Upper lobe of left lung (tissue), 6 donors: ENCODE data around the gene CCND3. TPM values are rescaled to one million over a fixed set of nuclear protein-coding genes. Genes with fewer than 3 reads are reported as not detected.

Experiments used
- ATAC-seq, 2 donors: fragments of 200-7000 bp; cut with Tn5 transposase; one replicate each; pipeline ENCODE4 v1.9.1; 2022; ENCODE audit warnings: mild to moderate bottlenecking in 2 of 2, moderate library complexity in 2 of 2; ENCODE audit not compliant: low FRiP score in 2 of 2
- DNase-seq, 2 donors: peaks; one replicate each; pipeline ENCODE4 v3.0.0-alpha.2; 2019 to 2020
- H3K27ac ChIP-seq, 4 donors: fragments of 200-600 bp; sonication (generic); one replicate each; pipeline ENCODE4 v1.5.1; 2016 to 2019
- H3K27me3 ChIP-seq, 4 donors: fragments of 200-600 bp; sonication (generic); one replicate each; pipeline ENCODE4 v1.5.1; 2017 to 2019
- H3K36me3 ChIP-seq, 4 donors: fragments of 200-600 bp; sonication (generic); one replicate each; pipeline ENCODE4 v1.5.1; 2016 to 2019
- H3K4me1 ChIP-seq, 4 donors: fragments of 200-600 bp; sonication (generic); one replicate each; pipeline ENCODE4 v1.5.1; 2018 to 2019
- H3K4me3 ChIP-seq, 4 donors: fragments of 200-600 bp; sonication (generic); one replicate each; pipeline ENCODE4 v1.5.1; 2017 to 2019; ENCODE audit warnings: mild to moderate bottlenecking in 2 of 4, moderate library complexity in 1 of 4
- H3K9me3 ChIP-seq, 4 donors: fragments of 200-600 bp; sonication (generic); one replicate each; pipeline ENCODE4 v1.5.1; 2018 to 2019
- EP300 ChIP-seq, 4 donors: sonication (generic); formaldehyde crosslinking; IDR thresholded peaks; one replicate each; pipeline ENCODE4 v1.5.1; 2017; ENCODE audit warnings: antibody characterized with exemption in 4 of 4, control low read depth in 2 of 4
- POLR2A ChIP-seq, 4 donors: fragments of 450-650 bp; IDR thresholded peaks; one replicate each; pipeline ENCODE4 v1.5.1; 2016 to 2017; ENCODE audit warnings: antibody characterized with exemption in 4 of 4, mild to moderate bottlenecking in 2 of 4
- POLR2AphosphoS5 ChIP-seq, 2 donors: sonication (generic); formaldehyde crosslinking; IDR thresholded peaks; one replicate each; pipeline ENCODE4 v1.5.1; 2017; ENCODE audit warnings: antibody characterized with exemption in 2 of 2
- WGBS, 2 donors: methylation state at CpG; one replicate each; pipeline ENCODE4 v1.1.5; 2017 to 2018; 5-methylcytosine and 5-hydroxymethylcytosine counted together
- total RNA-seq, 6 donors: library from RNA; depleted of rRNA in 4 of 6; stranded (reverse); fragments of >200 nt in 4 of 6; gene quantifications; one replicate each; pipeline versions ENCODE4 v1.1.0 to v1.2.1, GENCODE V29; 2016 to 2021
- TF ChIP-seq, protein P1 (sequence below), 6 experiments: fragments of 450-650 bp in 4 of 6; fragments of 200-600 bp in 2 of 6; sonication (generic) in 2 of 6; IDR thresholded peaks; one replicate each; pipeline ENCODE4 v1.5.1; 2016 to 2019; ENCODE audit warnings: antibody characterized with exemption in 6 of 6
- donor health status: DM: no; HTN: no; CAD: no; lungs with moderate emphysema.
- donor health status: DM: no; HTN: yes; CAD: no; lungs with severe emphysema.

The CCND3 gene
- total RNA-seq, 6 donors from 2014 or later, result 138 to 305 (median 211) TPM

DNA sequence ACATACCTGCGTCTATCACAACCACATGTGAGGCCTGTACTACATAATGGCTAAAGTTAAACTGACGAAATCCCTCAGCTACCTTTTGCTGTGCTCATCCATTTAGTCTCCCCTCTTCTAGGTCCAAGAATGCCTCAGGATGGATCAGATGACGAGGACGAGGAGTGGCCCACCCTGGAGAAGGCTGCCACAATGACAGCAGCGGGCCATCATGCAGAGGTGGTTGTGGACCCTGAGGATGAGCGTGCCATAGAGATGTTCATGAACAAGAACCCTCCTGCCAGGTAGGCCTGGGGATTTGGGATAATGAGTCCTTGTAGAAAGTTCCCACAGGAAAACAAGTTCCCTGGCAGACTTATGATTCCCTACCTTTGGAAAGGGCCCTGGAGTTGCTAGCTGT, 14.4 kb downstream of the CCND3 start:
- H3K4me1 ChIP-seq, result peaks cover 9 to 15% (median 14%) of the 10 kb centered on the region in 4 donors
- H3K9me3 ChIP-seq, result no peaks in the 10 kb centered on the region
- no peaks in the 10 kb centered on the region for H3K27me3 ChIP-seq
- WGBS, 2 donors, result 83 to 91% methylated on average over 6 of the region's 6 CpGs
- no peak for ATAC-seq
- H3K4me3 ChIP-seq, result no peak overlapping the region
- H3K27ac ChIP-seq, result no peak overlapping the region
- DNase-seq, result no peak
- peaks cover 16 to 60% (median 44%) of the 10 kb centered on the region in 4 donors for H3K36me3 ChIP-seq
- TF ChIP-seq, protein P1, sequence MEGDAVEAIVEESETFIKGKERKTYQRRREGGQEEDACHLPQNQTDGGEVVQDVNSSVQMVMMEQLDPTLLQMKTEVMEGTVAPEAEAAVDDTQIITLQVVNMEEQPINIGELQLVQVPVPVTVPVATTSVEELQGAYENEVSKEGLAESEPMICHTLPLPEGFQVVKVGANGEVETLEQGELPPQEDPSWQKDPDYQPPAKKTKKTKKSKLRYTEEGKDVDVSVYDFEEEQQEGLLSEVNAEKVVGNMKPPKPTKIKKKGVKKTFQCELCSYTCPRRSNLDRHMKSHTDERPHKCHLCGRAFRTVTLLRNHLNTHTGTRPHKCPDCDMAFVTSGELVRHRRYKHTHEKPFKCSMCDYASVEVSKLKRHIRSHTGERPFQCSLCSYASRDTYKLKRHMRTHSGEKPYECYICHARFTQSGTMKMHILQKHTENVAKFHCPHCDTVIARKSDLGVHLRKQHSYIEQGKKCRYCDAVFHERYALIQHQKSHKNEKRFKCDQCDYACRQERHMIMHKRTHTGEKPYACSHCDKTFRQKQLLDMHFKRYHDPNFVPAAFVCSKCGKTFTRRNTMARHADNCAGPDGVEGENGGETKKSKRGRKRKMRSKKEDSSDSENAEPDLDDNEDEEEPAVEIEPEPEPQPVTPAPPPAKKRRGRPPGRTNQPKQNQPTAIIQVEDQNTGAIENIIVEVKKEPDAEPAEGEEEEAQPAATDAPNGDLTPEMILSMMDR (IDR thresholded peaks at IDR 0.05), result no peak
- TF ChIP-seq POLR2A (IDR thresholded peaks at IDR 0.05), result no peak
- no peak for TF ChIP-seq EP300 (IDR thresholded peaks at IDR 0.05)
- no peak for TF ChIP-seq POLR2AphosphoS5 (IDR thresholded peaks at IDR 0.05)

DNA sequence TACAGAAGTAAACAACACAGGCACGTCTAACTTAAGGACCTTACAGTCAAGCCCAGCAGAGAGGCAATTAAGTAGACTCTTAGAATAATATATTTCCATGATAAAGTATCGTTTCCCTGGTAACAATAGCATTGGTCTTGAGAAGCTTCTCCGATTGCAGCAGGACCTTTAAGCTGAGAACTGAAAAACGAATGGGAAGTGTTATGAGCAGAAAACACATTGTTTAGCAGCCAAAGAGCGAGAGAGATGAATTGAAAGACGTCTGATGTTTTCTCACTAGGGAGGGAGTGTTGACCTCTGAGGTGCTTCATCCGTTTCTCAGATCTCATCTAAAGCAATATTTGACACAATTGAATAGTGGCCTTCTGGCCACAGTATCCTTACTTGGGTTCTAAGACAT, 19.5 kb downstream of the CCND3 start:
- Histone ChIP-seq H3K36me3 (peaks cover 0 to 11% (median 1%) of the 10 kb centered on the region in 4 donors), H3K9me3 (no peaks in the 10 kb centered on the region), H3K27me3 (no peaks in the 10 kb centered on the region), H3K27ac (peak overlapping the region in 1 of 4 donors; percentile 97), H3K4me1 (peaks cover 29 to 46% (median 37%) of the 10 kb centered on the region in 4 donors), H3K4me3 (peak overlapping the region; percentile 70 to 81 (median 72))
- no peak for DNase-seq
- WGBS, 2 donors, result 4 to 7% methylated on average over 7 of the region's 7 CpGs
- no peak for ATAC-seq
- no peak for TF ChIP-seq POLR2AphosphoS5 (IDR thresholded peaks at IDR 0.05)

DNA sequence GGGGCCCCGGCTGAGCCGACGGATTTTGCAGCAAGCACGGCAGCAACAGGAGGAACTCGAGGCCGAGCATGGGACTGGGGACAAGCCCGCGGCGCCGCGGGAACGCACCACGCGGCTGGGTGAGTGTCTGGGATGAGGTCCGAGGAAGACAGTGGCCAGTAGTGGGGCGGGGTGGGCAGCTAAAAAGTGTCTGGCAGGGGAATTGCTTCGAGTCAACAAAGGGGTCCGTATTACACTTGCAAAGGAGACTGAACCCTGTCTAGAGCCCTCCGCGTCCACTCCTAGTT, 20.0 kb downstream of the CCND3 start:
- H3K9me3 ChIP-seq, result no peaks in the 10 kb centered on the region
- H3K27ac ChIP-seq, result peak overlapping the region; percentile 95 to 97 (median 96)
- H3K4me3 ChIP-seq, result peak overlapping the region; percentile 70 to 81 (median 72)
- WGBS, 2 donors, result 0% methylated on average over 17 of the region's 20 CpGs; no CpG with 5 or more reads in 1 of the 2 donors
- peak; percentile 11 to 42 for ATAC-seq
- H3K27me3 ChIP-seq, result no peaks in the 10 kb centered on the region
- TF ChIP-seq POLR2AphosphoS5 (IDR thresholded peaks at IDR 0.05) (no peak), EP300 (IDR thresholded peaks at IDR 0.05) (no peak), POLR2A (IDR thresholded peaks at IDR 0.05) (no peak)
- TF ChIP-seq, protein P1 (IDR thresholded peaks at IDR 0.05), result no peak
- H3K36me3 ChIP-seq, result peaks cover 0 to 7% (median 2%) of the 10 kb centered on the region in 4 donors
- H3K4me1 ChIP-seq, result peaks cover 29 to 46% (median 38%) of the 10 kb centered on the region in 4 donors
- no peak for DNase-seq

DNA sequence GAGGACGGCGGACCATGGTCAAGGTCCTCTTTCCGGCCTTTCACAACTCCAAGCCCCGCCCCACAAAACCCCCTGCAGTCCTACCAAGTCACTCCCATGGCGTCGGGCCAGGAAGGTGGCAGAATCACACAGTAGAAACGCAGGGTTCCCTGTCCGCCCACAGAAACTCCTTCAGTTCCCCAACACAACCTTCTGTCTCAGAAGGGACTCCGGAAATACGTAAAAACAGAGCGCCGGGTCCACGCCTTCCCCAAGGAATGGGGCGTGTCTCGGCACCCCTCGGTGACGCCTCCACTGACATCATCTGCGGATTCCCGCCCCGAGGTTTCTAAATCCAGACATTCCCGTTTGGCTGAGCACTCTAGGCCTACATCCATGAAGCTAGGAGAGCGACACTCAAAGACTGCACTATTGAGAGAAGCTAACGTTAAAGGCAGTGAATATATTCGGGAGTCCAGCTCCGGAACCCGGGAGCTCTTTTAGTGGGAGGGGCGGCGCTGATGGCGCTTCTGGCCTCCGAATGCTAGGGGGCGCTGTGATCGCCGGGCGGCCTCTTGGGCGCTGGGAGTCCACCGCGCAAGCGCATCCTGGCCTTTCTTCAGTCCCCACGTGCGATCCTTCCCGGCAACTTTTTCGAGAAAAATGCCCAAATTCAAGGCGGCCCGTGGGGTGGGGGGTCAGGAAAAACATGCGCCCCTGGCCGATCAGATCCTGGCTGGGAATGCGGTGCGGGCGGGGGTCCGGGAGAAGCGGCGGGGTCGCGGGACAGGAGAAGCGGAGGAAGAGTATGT, 20.5 kb downstream of the CCND3 start, which contains the start of the genes BYSL and MED20:
Gene BYSL (plus strand): TSS at position 579 of the 791 bp plus-strand sequence. CDS start 64 bp downstream, at position 643.
Gene MED20 (minus strand): TSS at position 219 of the 791 bp plus-strand sequence. CDS start 121 bp downstream, at position 98.
- Histone ChIP-seq H3K27me3 (no peaks in the 10 kb centered on the region), H3K9me3 (no peaks in the 10 kb centered on the region), H3K27ac (peak within 1 kb of the TSS; percentile 95 to 97 (median 96)), H3K4me3 (peak within 1 kb of the TSS; percentile 70 to 81 (median 72)), H3K4me1 (peaks cover 29 to 46% (median 38%) of the 10 kb centered on the region in 4 donors), H3K36me3 (peaks cover 0 to 9% (median 7%) of the 10 kb centered on the region in 4 donors)
- TF ChIP-seq POLR2A (IDR thresholded peaks at IDR 0.05) (peak in 2 of 4 donors; percentile 61 to 72), POLR2AphosphoS5 (IDR thresholded peaks at IDR 0.05) (peak; percentile 81 to 87), EP300 (IDR thresholded peaks at IDR 0.05) (no peak)
- TF ChIP-seq, protein P1 (IDR thresholded peaks at IDR 0.05), result peak; percentile 95 to 98 (median 96)
- WGBS, 2 donors, result 0 to 2% methylated on average over 26 to 55 of the region's 55 CpGs
- DNase-seq (peak; percentile 95 to 97), ATAC-seq (peak; percentile 97 to 98)

DNA sequence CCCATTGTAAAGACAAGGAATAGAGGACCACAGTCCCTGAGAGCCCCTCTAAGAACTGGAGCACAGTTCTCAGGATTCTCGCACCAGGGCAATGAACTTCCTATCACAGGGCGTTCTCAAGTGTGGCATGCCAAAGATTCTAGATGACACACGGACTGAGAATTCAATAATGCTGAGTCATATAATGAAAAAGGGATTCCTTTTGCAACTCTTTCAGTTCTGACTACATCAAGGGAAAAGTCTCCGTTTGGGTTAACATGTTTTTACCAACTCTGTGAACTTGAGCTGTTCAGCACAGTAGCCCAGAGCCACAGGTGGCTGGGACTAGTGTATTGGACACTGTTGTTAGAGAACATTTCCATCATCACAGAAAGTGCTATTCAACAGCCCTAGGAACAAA, 24.1 kb downstream of the CCND3 start:
- Histone ChIP-seq H3K9me3 (no peaks in the 10 kb centered on the region), H3K27ac (peak overlapping the region in 1 of 4 donors; percentile 1), H3K36me3 (peaks cover 6 to 38% (median 18%) of the 10 kb centered on the region in 4 donors), H3K4me1 (peaks cover 24 to 44% (median 28%) of the 10 kb centered on the region in 4 donors), H3K27me3 (no peaks in the 10 kb centered on the region), H3K4me3 (no peak overlapping the region)
- peak in 1 of 2 donors; percentile 25 for ATAC-seq
- no peak for TF ChIP-seq POLR2A (IDR thresholded peaks at IDR 0.05)
- TF ChIP-seq EP300 (IDR thresholded peaks at IDR 0.05), result no peak
- TF ChIP-seq, protein P1 (IDR thresholded peaks at IDR 0.05), result no peak
- no peak for TF ChIP-seq POLR2AphosphoS5 (IDR thresholded peaks at IDR 0.05)
- no peak for DNase-seq
- WGBS, 2 donors, result 43 to 69% methylated on average over 4 of the region's 4 CpGs
